Fibroblast of skin of abdomen (primary cell): ENCODE measurements around the gene FOXC1. TPM values are rescaled to one million over a fixed set of nuclear protein-coding genes. Genes with fewer than 3 reads are reported as not detected.

Experiments
- DNase-seq: peaks from one replicate; pipeline ENCODE4 v3.0.0-alpha.2; 2013
- polyA plus RNA-seq, 2 experiments: library from polyadenylated mRNA; unstranded; fragments of 120-200 nt; gene quantifications; one replicate each; pipeline ENCODE4 v1.2.1, GENCODE V29; 2013; ENCODE audit not compliant: insufficient read length in 2 of 2

Gene FOXC1
- polyA plus RNA-seq (2013, experiment 1 of 2; ENCODE audit: insufficient read length) = 2.5 TPM
- polyA plus RNA-seq (2013, experiment 2 of 2; ENCODE audit: insufficient read length) = 2.2 TPM

DNA sequence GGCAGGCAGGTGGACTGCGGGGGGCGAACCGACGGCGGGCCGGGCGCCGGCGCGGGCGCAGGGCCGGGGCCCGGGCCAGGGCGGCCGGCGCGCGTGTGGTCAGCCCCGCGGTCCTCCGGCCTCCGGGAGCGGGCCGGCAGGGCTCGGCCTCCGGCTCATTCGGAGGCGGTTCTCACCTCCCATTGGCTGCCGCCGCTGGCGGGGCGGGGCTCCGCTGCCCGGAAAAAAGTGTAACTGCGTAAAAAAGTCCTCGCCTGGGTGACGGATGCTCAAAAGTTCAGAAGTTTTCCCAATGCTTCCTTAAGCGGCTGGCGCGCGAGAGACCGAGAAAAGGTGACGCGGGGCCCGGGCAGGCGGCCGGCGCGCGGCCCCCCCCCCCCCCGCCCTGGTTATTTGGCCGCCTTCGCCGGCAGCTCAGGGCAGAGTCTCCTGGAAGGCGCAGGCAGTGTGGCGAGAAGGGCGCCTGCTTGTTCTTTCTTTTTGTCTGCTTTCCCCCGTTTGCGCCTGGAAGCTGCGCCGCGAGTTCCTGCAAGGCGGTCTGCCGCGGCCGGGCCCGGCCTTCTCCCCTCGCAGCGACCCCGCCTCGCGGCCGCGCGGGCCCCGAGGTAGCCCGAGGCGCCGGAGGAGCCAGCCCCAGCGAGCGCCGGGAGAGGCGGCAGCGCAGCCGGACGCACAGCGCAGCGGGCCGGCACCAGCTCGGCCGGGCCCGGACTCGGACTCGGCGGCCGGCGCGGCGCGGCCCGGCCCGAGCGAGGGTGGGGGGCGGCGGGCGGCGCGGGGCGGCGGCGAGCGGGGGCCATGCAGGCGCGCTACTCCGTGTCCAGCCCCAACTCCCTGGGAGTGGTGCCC, at the start of gene FOXC1:
Gene FOXC1, plus strand, starts transcription at position 268 of the 849 bp plus-strand sequence. Its CDS starts 531 bp downstream, at position 799.
- peak; percentile 85 for DNase-seq

DNA sequence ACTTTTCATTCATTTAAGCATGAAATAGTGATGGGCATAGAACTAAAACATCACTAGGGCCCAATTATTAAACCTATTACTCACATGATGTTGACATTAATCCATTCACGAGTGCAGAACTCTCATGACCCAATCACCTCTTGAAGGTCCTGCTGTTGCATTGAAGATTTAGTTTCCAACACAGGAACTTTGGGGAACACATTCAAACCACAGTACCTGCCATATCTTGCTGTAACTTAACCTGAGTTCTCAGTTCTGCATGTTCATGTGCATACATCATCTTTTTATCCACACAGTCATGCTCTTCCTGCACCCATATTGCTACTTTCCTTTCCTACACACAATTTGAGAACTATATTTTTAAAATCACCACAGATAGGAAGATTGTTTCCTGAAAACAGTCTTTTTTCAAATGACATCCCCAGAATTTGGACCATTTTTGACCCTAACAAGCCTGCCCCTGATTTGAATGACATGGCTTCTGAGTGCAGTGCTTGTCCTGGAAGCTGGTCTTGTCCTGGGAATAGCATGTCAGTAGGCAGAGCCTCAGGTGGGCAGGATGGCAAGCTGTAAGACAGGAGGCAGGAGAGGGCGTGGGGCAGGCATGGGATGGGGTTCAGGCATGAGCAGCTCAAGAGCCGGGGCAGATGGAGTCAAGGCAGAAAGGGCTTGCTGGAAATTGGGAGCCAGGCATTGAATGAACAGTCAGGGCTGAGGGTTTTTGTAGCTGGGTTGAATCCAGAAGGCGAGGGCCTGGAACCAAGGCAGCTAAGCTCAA, 49.2 kb upstream of the FOXC1 start:
- DNase-seq = no peak

- DNase-seq = no peak
Observed at GRCh38 chr6:1561355-1561754, 48.4 kb upstream of the FOXC1 start.

- no peak for DNase-seq
Observed at GRCh38 chr6:1562171-1562955, 47.4 kb upstream of the FOXC1 start.

DNA sequence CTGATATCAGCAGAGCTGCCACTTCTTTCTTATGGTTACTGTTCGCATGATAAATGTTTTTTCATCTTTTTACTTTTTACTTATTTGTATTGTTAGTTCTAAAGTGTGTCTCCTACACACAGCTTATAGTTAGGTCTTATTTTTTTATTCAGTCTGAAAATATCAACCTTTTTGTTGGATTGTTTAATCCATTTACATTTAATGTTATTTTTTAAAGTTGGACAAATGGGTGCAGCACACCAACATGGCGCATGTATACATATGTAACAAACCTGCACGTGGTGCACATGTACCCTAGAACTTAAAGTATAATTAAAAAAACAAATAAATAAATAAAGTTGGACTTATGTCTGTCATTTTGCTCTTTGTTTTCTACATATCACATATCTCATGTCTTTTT, 40.3 kb upstream of the FOXC1 start:
- DNase-seq = no peak

DNA sequence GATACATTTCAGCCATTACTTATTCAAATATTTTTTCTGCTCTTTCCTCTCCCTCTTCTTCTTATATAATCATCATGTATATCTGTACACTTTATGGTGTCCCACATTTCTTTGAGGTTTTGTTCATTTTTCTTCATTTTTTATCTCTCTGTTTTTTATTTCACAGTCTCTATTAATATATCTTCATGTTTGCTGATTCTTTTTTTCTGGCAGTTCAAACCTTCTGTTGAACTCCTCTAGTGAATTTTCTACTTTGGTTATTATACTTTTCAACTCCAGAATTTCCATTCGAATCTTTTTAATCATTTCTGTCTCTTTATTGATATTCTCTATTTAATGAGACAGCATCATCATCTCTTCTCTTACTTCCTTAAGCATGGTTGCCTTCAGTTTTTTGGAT, 38.9 kb upstream of the FOXC1 start:
- no peak for DNase-seq

DNA sequence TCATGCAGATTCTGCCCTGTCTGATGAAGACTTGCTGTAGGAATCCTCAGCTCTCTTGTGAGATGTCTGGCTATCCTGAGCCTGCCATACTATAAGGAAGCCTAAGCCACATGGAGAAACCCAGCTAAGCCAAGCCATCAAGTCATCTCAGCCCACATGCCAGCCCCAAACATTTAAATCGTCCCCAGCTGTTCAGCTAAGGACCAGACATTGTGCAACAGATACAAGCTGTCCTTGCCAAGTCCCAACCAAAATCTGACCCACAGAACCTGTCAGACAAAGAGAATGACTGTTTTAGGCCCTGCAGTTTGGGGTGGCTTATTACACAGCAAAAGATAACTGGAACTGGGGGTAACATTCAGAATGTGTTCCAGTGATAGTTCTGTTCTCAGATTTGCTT, 36.8 kb upstream of the FOXC1 start:
- no peak for DNase-seq

DNA sequence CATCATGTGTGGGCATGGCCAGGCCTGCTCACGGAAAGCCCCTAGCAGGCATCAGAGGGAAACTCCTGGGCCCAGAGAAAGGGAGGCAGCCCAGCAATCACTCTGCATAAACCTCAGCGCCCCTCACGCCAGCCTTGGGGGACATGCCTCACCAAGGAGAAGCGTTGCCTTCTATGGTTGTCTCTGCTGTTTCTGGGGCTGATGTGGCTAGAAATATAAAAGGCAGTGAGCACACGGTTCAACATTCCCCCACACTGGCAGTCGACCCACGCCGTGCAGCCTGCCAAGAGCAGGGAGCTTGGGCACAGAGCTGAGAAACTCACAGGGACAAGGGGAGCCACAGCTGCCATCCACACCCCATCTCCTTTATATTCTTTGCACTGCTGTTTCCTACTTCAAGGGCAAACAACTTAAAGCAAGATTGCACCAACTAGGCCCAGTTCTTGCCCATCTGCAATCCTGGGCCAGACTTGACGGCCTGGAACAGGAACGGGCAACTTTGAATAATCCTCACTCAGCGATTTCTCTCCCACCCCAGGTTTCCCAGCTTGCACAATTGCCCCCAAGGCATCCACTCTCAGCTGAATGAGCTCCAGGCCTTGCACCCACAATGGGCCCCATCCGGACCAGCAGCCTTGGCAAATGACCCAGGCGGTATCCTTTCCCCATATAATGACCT, 35.5 kb upstream of the FOXC1 start:
- DNase-seq = no peak

GRCh38 chr6:1574890-1575209, 34.9 kb upstream of the FOXC1 start:
- no peak for DNase-seq

DNA sequence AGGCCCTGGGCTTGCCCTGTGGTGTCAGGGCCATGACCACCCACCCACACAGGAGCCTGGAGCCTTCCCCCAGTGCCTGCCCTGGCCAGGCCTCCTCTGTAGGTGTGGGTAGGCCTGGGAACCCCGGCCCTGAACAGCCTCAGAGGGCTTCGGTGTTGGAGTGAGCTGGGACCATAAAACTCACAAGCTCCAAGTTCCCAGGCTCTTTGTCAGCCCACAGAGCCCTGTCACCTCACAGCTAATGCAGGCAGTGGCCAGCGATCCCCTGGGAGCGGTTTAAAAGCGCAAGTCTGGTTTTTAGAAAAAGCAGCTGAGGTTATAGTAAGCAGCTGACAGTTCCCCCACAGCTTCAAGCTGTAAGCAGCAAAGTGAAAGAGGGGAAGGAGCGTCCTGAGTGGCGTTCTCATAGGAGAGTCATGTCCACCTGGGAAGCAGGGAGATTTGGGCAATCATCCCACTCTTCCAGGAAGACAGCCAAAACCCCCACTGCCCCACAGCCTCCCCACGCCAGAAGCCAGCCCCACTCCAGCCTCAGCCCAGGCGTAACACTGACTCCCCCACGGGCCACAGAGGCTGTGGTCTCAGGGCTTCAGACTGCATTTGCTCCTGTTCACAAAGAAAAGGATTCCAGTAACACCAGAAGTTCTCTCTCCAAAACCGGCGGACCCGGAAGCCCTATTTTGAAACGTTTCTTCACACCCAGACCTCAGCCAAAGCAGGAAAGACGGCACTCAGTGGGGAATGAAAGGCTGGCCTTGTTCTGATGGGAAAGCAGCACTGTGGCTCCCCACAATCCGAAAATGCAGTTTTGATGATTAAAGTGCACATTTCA, 34.3 kb upstream of the FOXC1 start:
- peak; percentile 31 for DNase-seq

DNA sequence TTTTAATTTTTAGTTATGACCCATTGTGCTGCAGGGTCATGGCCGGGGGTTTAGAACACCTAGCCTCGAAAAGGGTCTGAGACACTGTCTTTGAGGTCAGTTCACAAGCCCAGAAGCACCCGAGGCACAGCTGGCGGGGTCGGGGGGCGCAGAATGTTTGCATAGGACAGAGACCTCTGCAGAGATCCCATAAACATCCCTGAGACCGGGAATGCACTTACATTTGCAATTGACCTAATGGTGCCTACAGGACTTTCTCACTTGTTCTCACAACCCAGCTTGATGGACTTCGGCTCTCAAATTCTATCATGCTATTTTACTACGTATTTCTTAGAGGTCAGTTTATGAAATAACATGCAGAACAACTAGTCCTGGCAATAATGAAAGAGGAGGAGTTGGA, 33.5 kb upstream of the FOXC1 start:
- DNase-seq = no peak

GRCh38 chr6:1576711-1577110, 33.0 kb upstream of the FOXC1 start:
- DNase-seq = no peak

- no peak for DNase-seq
Observed at GRCh38 chr6:1577146-1577680, 32.5 kb upstream of the FOXC1 start.

GRCh38 chr6:1577896-1578745, 31.6 kb upstream of the FOXC1 start:
- peak; percentile 22 for DNase-seq

- DNase-seq = no peak
Observed at GRCh38 chr6:1579096-1579495, 30.6 kb upstream of the FOXC1 start.

GRCh38 chr6:1580109-1580508, 29.6 kb upstream of the FOXC1 start:
- DNase-seq = no peak

GRCh38 chr6:1580585-1580984, 29.1 kb upstream of the FOXC1 start:
- DNase-seq = no peak

DNA sequence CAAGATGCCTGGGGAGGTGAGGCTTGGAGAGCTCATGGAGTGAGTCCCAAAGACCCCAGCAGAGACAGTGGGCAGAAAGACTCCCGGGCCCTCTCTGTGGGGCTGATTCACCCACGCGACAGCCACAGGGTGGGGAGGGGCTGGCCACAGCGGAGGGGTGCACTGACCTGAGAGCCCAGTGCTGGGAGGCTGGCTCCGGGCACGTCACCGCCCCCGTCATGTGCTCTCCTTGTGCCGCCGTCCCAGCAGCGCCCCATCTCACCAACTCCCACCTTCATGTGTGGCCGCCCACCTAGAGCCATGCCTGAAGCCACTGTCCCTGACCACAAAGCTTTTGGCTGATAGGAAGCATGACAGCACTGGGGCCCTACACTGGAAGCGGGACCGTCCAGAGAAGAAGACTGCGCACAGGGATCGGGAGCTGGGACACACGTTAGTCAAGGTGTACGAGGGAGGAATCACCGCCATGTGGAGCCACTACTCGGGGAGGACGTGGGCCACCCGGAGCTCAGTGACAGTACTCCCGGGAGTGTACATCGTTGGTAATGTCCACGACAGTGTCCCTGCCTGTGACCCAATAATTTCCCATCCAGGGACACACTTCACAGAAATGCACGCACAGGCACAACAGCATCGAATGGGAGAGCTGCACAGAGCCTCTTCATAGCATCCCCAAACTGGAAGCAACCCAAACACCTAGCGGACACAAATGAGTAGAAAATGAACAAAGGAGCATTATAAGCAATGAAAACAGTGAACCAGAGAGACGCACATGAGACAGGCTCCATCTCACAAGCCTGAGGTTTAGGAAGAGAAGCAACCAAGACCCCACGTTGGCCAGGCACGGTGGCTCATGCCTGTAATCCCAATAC, 28.4 kb upstream of the FOXC1 start:
- DNase-seq = no peak

DNA sequence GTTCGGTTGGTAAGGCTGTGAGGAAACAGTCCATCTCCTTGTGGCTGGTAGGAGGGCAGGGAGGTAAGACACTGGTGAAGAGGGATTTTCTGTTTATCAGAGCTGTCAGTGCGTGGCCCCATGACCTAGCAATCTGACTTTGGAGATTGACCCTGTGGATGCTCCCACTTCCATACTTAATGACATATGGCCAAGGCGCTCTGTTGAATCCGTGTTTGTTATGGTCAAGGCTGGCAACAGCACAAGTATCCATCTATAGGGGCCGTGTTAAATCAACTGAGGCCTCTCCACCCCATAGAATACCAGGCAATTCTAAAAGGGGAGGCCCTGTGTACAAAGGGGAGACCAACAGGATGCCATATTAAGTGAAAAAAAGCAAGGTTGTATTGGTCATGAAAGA, 25.6 kb upstream of the FOXC1 start:
- DNase-seq = no peak
